Stimulated activated CD4-positive, alpha-beta T cell treated with anti-CD3 and anti-CD28 coated beads, TNF-alpha, amount 100 ng/mL, for 24 hours (primary cell): Measurements from ENCODE around the gene KLF11.

Experiments
- DNase-seq, 3 experiments: peaks; one replicate each; pipeline ENCODE4 v3.0.0-alpha.2; 2020; ENCODE audit warnings: low read depth in 3 of 3

The KLF11 gene

GRCh38 chr2:10043256-10043905, at the start of gene KLF11:
Gene KLF11, plus strand, starts transcription at chr2:10043550. Its CDS starts 167 bp downstream, at chr2:10043717.
- DNase-seq, result peak; percentile 55 to 74 (median 59)

- no peak for DNase-seq
Measured at GRCh38 chr2:9994462-9994861, 48.9 kb upstream of the KLF11 start.

- no peak for DNase-seq
Measured at GRCh38 chr2:9995059-9995458, 48.3 kb upstream of the KLF11 start.

GRCh38 chr2:9996321-9996720, 47.0 kb upstream of the KLF11 start:
- no peak for DNase-seq

GRCh38 chr2:9997936-9998335, 45.4 kb upstream of the KLF11 start:
- no peak for DNase-seq

- DNase-seq, result no peak
Measured at GRCh38 chr2:9998916-9999654, 44.3 kb upstream of the KLF11 start.

- no peak for DNase-seq
Measured at GRCh38 chr2:9999693-10000092, 43.7 kb upstream of the KLF11 start.

- DNase-seq, result no peak
Measured at GRCh38 chr2:10000541-10000940, 42.8 kb upstream of the KLF11 start.

GRCh38 chr2:10001586-10001985, 41.8 kb upstream of the KLF11 start:
- DNase-seq, result no peak

- no peak for DNase-seq
Measured at GRCh38 chr2:10002109-10002508, 41.2 kb upstream of the KLF11 start.

- no peak for DNase-seq
Measured at GRCh38 chr2:10002681-10003080, 40.7 kb upstream of the KLF11 start.

GRCh38 chr2:10003206-10004125, 39.9 kb upstream of the KLF11 start:
- no peak for DNase-seq

GRCh38 chr2:10004401-10004800, 38.9 kb upstream of the KLF11 start:
- DNase-seq, result no peak

GRCh38 chr2:10004836-10005235, 38.5 kb upstream of the KLF11 start:
- DNase-seq, result no peak

- no peak for DNase-seq
Measured at GRCh38 chr2:10005461-10006235, 37.7 kb upstream of the KLF11 start.

- no peak for DNase-seq
Measured at GRCh38 chr2:10006236-10007161, 36.9 kb upstream of the KLF11 start.

GRCh38 chr2:10007435-10007834, 35.9 kb upstream of the KLF11 start:
- DNase-seq, result no peak

- no peak for DNase-seq
Measured at GRCh38 chr2:10007921-10008808, 35.2 kb upstream of the KLF11 start.

GRCh38 chr2:10008809-10009176, 34.6 kb upstream of the KLF11 start:
- DNase-seq, result no peak
